Neural cell (in vitro differentiated cells): ENCODE data around the gene ITGA4. TPM values are rescaled to one million over a fixed set of nuclear protein-coding genes. Genes with fewer than 3 reads are reported as not detected.

Source experiments
- H2AFZ ChIP-seq: fragments of 200-600, 300-800 bp; sonication (generic), shearing (Covaris generic); 2 replicates; pipeline ENCODE4 v1.6.0; 2014; ENCODE audit warnings: low read depth, mild to moderate bottlenecking, antibody characterized with exemption, low read length, moderate library complexity
- H3F3A ChIP-seq: fragments of 200-600 bp; shearing (Covaris generic); 2 replicates; pipeline ENCODE4 v1.6.1; 2016; ENCODE audit warnings: mild to moderate bottlenecking, moderate library complexity, mixed read lengths, antibody characterized with exemption, low read length; ENCODE audit not compliant: insufficient read depth, poor library complexity, severe bottlenecking
- H3K27ac ChIP-seq: fragments of 200-600, 300-800 bp; sonication (generic), shearing (Covaris generic); 2 replicates; pipeline ENCODE4 v1.5.1; 2014; ENCODE audit warnings: mild to moderate bottlenecking, low read length, moderate library complexity
- H3K27me3 ChIP-seq: fragments of 300-800, 200-600 bp; sonication (generic), shearing (Covaris generic); 2 replicates; pipeline ENCODE4 v1.6.0; 2014; ENCODE audit warnings: mild to moderate bottlenecking, low read depth, low read length, moderate library complexity; ENCODE audit not compliant: insufficient read depth
- H3K36me3 ChIP-seq: fragments of 300-800, 200-600 bp; sonication (generic), shearing (Covaris generic); 2 replicates; pipeline ENCODE4 v1.5.1; 2014; ENCODE audit warnings: mild to moderate bottlenecking, antibody characterized with exemption, low read length, moderate library complexity; ENCODE audit not compliant: insufficient read depth
- H3K4me2 ChIP-seq: fragments of 300-800, 200-600 bp; sonication (generic), shearing (Covaris generic); 2 replicates; pipeline ENCODE4 v1.6.0; 2014; ENCODE audit warnings: mild to moderate bottlenecking, low read length
- H3K4me3 ChIP-seq: fragments of 300-800, 200-600 bp; sonication (generic), shearing (Covaris generic); 2 replicates; pipeline ENCODE4 v1.5.1; 2014; ENCODE audit warnings: mild to moderate bottlenecking, low read length, moderate library complexity
- H3K79me2 ChIP-seq: fragments of 200-600 bp; shearing (Covaris generic); replicated peaks from 2 replicates; pipeline ENCODE4 v1.6.0; 2014; ENCODE audit warnings: mild to moderate bottlenecking, low read length, moderate library complexity; ENCODE audit not compliant: insufficient read depth
- H3K9ac ChIP-seq: fragments of 300-800, 200-600 bp; sonication (generic), shearing (Covaris generic); 2 replicates; pipeline ENCODE4 v1.6.1; 2016; ENCODE audit warnings: mild to moderate bottlenecking, low read length, mixed read lengths
- H3K9me2 ChIP-seq: fragments of 200-600 bp; shearing (Covaris generic); 2 replicates; pipeline ENCODE4 v1.6.1; 2016; ENCODE audit warnings: mild to moderate bottlenecking, low read length, mixed read lengths; ENCODE audit not compliant: insufficient read depth
- H3K9me3 ChIP-seq: fragments of 200-600, 300-800 bp; sonication (generic), shearing (Covaris generic); 2 replicates; pipeline ENCODE4 v1.6.1; 2016; ENCODE audit warnings: mild to moderate bottlenecking, mixed run types, low read length, moderate library complexity, mixed read lengths
- H4K20me1 ChIP-seq: fragments of 200-600 bp; shearing (Covaris generic); 2 replicates; pipeline ENCODE4 v1.6.1; 2016; ENCODE audit warnings: mild to moderate bottlenecking, mixed run types; ENCODE audit not compliant: insufficient read depth
- EP300 ChIP-seq: fragments of 450-650 bp; conservative IDR thresholded peaks from 2 replicates; pipeline ENCODE4 v1.6.1; 2014; ENCODE audit warnings: antibody characterized with exemption, mild to moderate bottlenecking, moderate library complexity; ENCODE audit not compliant: poor library complexity, severe bottlenecking
- EZH2 ChIP-seq: fragments of 200-600, 300-800 bp; shearing (Covaris generic), sonication (generic); IDR thresholded peaks from 2 replicates; pipeline ENCODE4 v1.6.1; 2014; ENCODE audit warnings: antibody characterized with exemption, low read length, borderline replicate concordance, mild to moderate bottlenecking; ENCODE audit not compliant: insufficient read depth, poor library complexity, severe bottlenecking
- MXI1 ChIP-seq: fragments of 450-650 bp; conservative IDR thresholded peaks from 2 replicates; pipeline ENCODE4 v1.6.1; 2014; ENCODE audit warnings: antibody characterized with exemption, mild to moderate bottlenecking; ENCODE audit not compliant: poor library complexity, severe bottlenecking
- POLR2AphosphoS5 ChIP-seq: IDR thresholded peaks from 2 replicates; pipeline ENCODE4 v1.6.1; 2012
- RAD21 ChIP-seq: fragments of 450-650 bp; conservative IDR thresholded peaks from 2 replicates; pipeline ENCODE4 v1.6.1; 2014; ENCODE audit warnings: antibody characterized with exemption, mild to moderate bottlenecking, moderate library complexity
- SMC3 ChIP-seq: fragments of 450-650 bp; conservative IDR thresholded peaks from 2 replicates; pipeline ENCODE4 v1.6.1; 2014; ENCODE audit warnings: antibody characterized with exemption, mild to moderate bottlenecking, moderate library complexity; ENCODE audit not compliant: poor library complexity
- TAF1 ChIP-seq: IDR thresholded peaks from 2 replicates; pipeline ENCODE4 v1.6.1; 2012; ENCODE audit warnings: low read depth
- polyA plus RNA-seq: library from polyadenylated mRNA; depleted of rRNA; stranded (reverse); fragments of >200 nt; gene quantifications from 2 replicates; pipeline ENCODE4 v1.2.3, GENCODE V29; 2014
- TF ChIP-seq, protein P1 (sequence below): fragments of 450-650 bp; IDR thresholded peaks from 2 replicates; pipeline ENCODE4 v1.5.1; 2014; ENCODE audit warnings: antibody characterized with exemption, mild to moderate bottlenecking, moderate library complexity; ENCODE audit not compliant: poor library complexity, severe bottlenecking
- TF ChIP-seq, protein P2 (sequence below): IDR thresholded peaks from 2 replicates; pipeline ENCODE4 v1.6.1; 2012; ENCODE audit warnings: borderline replicate concordance

ITGA4 gene
- polyA plus RNA-seq, 1 donor from 2014 or later, result 0.40 TPM

DNA sequence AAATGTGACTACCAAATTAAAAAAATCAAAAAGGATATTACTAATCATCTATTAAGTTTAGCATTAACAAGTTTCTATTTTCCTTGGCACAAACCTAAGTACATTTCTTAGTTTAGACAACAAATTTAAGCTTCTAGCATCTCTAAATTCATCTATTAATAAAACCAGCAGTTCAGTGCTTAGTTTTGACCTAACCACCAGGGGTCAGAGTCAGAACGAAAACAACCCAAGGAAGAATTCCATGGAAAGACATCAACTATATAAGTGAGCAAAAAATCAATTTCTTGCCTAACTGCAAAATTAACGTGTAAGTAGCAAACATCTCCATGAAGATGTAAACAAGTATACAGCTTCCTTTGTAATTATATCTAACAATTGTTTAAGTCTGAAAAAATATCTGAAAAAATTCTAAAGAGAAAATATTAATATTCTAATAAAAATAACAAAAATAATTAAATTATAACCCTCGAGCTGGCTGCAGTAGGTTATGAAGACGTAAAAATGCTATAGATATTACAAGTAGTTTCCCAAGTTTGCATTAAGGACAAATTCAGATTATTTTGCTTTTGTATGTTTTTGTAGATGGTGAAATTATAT is 116.1 kb downstream of the ITGA4 start:
- Histone ChIP-seq H3K27ac (no peak overlapping the region), H3K9me2 (no peaks in the 10 kb centered on the region), H3K36me3 (no peaks in the 10 kb centered on the region), H3K4me3 (no peak overlapping the region), H4K20me1 (no peaks in the 10 kb centered on the region), H2AFZ (no peak overlapping the region), H3K9me3 (no peaks in the 10 kb centered on the region), H3F3A (no peaks in the 10 kb centered on the region), H3K9ac (no peak overlapping the region), H3K4me2 (no peak overlapping the region), H3K27me3 (no peaks in the 10 kb centered on the region), H3K79me2 (no peaks in the 10 kb centered on the region)
- no peak for TF ChIP-seq EP300
- TF ChIP-seq, protein P1, sequence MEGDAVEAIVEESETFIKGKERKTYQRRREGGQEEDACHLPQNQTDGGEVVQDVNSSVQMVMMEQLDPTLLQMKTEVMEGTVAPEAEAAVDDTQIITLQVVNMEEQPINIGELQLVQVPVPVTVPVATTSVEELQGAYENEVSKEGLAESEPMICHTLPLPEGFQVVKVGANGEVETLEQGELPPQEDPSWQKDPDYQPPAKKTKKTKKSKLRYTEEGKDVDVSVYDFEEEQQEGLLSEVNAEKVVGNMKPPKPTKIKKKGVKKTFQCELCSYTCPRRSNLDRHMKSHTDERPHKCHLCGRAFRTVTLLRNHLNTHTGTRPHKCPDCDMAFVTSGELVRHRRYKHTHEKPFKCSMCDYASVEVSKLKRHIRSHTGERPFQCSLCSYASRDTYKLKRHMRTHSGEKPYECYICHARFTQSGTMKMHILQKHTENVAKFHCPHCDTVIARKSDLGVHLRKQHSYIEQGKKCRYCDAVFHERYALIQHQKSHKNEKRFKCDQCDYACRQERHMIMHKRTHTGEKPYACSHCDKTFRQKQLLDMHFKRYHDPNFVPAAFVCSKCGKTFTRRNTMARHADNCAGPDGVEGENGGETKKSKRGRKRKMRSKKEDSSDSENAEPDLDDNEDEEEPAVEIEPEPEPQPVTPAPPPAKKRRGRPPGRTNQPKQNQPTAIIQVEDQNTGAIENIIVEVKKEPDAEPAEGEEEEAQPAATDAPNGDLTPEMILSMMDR, result peak; percentile 59
- peak; percentile 53 for TF ChIP-seq RAD21
- TF ChIP-seq MXI1, result no peak
- TF ChIP-seq TAF1, result no peak
- TF ChIP-seq, protein P2, sequence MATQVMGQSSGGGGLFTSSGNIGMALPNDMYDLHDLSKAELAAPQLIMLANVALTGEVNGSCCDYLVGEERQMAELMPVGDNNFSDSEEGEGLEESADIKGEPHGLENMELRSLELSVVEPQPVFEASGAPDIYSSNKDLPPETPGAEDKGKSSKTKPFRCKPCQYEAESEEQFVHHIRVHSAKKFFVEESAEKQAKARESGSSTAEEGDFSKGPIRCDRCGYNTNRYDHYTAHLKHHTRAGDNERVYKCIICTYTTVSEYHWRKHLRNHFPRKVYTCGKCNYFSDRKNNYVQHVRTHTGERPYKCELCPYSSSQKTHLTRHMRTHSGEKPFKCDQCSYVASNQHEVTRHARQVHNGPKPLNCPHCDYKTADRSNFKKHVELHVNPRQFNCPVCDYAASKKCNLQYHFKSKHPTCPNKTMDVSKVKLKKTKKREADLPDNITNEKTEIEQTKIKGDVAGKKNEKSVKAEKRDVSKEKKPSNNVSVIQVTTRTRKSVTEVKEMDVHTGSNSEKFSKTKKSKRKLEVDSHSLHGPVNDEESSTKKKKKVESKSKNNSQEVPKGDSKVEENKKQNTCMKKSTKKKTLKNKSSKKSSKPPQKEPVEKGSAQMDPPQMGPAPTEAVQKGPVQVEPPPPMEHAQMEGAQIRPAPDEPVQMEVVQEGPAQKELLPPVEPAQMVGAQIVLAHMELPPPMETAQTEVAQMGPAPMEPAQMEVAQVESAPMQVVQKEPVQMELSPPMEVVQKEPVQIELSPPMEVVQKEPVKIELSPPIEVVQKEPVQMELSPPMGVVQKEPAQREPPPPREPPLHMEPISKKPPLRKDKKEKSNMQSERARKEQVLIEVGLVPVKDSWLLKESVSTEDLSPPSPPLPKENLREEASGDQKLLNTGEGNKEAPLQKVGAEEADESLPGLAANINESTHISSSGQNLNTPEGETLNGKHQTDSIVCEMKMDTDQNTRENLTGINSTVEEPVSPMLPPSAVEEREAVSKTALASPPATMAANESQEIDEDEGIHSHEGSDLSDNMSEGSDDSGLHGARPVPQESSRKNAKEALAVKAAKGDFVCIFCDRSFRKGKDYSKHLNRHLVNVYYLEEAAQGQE, result no peak
- TF ChIP-seq SMC3, result peak; percentile 63
- TF ChIP-seq EZH2, result no peak
- no peak for TF ChIP-seq POLR2AphosphoS5

DNA sequence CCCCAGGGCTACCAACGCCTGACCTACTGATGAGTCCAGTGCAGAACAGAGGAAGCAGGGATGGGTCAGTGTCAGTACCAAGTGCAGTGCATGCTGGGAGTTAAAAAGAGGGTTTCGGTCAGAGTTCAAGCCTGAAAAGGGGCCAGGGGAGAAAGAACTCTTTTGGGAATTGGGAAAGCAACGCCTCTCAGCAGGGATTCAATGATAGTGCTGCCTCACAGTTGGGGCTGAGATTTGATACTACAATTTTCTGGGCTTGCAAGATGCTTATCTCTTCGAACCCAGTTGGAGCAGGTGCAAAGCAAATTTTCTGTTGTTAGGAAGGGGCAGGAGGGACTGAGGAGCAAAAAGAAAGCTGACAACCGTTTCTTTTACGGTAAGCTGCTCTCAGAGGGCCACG is 117.1 kb downstream of the ITGA4 start:
- H3K9ac ChIP-seq, result no peak overlapping the region
- no peaks in the 10 kb centered on the region for H3K36me3 ChIP-seq
- no peak overlapping the region for H3K4me3 ChIP-seq
- no peaks in the 10 kb centered on the region for H3K79me2 ChIP-seq
- H3F3A ChIP-seq, result no peaks in the 10 kb centered on the region
- no peaks in the 10 kb centered on the region for H3K27me3 ChIP-seq
- no peak overlapping the region for H2AFZ ChIP-seq
- H3K9me2 ChIP-seq, result no peaks in the 10 kb centered on the region
- H3K9me3 ChIP-seq, result no peaks in the 10 kb centered on the region
- no peak overlapping the region for H3K4me2 ChIP-seq
- no peak overlapping the region for H3K27ac ChIP-seq
- TF ChIP-seq MXI1 (no peak), SMC3 (no peak)
- no peaks in the 10 kb centered on the region for H4K20me1 ChIP-seq
